GM10266 (cell line): ENCODE data around the gene KRT222.

Experiments
- DNase-seq: peaks from one replicate; pipeline ENCODE4 v3.0.0; 2012; ENCODE audit errors: extremely low spot score
- CTCF ChIP-seq: IDR thresholded peaks from 2 replicates; pipeline ENCODE4 v1.5.1; 2012; ENCODE audit warnings: mild to moderate bottlenecking, low read depth; ENCODE audit not compliant: control insufficient read depth, insufficient read depth; ENCODE audit errors: missing control alignments

KRT222 gene

DNA sequence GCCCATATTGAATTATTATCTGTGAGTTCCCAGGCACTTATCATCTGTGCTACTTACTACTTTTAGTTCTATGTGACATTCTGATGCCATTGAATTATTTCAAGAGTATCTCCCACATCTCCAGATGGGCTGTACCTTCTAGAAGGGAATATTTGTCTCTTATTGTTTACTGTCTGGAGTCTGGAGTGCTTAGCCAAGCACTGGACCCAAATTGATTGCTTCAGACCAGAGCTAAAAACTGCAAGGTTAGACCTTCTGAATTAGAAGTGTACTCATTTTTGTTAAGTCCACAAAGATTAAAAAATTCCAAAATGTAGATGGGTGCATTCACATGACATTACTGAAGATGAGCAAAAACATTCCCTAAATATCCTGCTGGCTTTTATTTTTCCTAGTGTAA is 16.0 kb upstream of the KRT222 start:
- no peak for TF ChIP-seq CTCF
- no peak for DNase-seq

DNA sequence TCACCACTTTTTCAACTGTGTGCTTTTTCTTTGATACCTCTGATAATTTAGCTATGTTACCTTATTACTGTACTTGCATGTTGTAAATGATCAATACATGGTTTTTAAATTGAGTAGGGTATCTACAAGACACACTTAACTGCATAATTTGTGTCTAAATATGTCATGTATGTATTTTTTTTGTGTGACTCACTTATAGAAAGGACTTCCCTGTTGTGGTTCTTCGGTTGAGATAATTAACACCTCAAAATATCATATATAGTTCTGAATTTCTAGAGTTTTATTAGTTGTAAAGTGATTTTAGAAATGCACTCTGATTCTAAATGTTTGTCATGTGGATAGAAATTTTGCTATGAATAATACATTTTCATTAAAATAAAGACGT is 14.5 kb upstream of the KRT222 start:
- TF ChIP-seq CTCF, result no peak

GRCh38 chr17:40678902-40679522 is 14.0 kb upstream of the KRT222 start:
- DNase-seq, result no peak
- no peak for TF ChIP-seq CTCF

More for the DNA sequence above, 14.5 kb upstream of the KRT222 start:
- no peak for DNase-seq

GRCh38 chr17:40675905-40676304 is 10.9 kb upstream of the KRT222 start:
- DNase-seq, result no peak

DNA sequence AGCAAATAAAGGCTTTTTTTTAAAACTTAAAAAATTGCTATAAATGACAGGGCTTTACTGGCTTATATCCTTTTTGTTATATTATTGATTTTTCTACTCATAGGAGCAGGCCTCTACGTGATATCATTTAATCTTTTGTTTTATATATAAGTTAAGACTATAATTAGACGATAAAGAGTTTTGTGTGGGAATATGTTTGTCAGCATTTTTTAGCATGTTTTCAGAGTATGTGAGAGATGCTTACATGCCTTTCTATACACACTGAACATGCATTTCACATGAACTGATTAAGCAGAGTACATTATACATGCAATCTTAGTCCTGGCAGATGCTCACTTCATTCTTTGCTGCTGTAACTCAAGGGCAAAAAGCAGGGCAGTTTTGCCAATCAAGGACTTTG is 7.7 kb upstream of the KRT222 start:
- TF ChIP-seq CTCF, result no peak
- no peak for DNase-seq

More at GRCh38 chr17:40675905-40676304, 10.9 kb upstream of the KRT222 start:
- no peak for TF ChIP-seq CTCF

GRCh38 chr17:40671282-40671681 is 6.3 kb upstream of the KRT222 start:
- TF ChIP-seq CTCF, result no peak
- DNase-seq, result no peak

- TF ChIP-seq CTCF, result no peak
- DNase-seq, result no peak
Measured at GRCh38 chr17:40666331-40666730, 1.4 kb upstream of the KRT222 start.
